DND-41 (cell line): ENCODE measurements around the gene PCNA.

Experiments used
- EZH2 ChIP-seq: IDR thresholded peaks from 3 replicates; pipeline ENCODE4 v1.6.1; 2012; ENCODE audit warnings: borderline replicate concordance, low read depth, mild to moderate bottlenecking, moderate library complexity, low read length, inconsistent platforms; ENCODE audit not compliant: severe bottlenecking
- TF ChIP-seq, protein P1 (sequence below): IDR thresholded peaks from 2 replicates; pipeline ENCODE4 v1.5.1; 2012; ENCODE audit warnings: borderline replicate concordance, low read length, moderate library complexity, mild to moderate bottlenecking; ENCODE audit not compliant: poor library complexity, severe bottlenecking; ENCODE audit errors: extremely low read depth

DNA sequence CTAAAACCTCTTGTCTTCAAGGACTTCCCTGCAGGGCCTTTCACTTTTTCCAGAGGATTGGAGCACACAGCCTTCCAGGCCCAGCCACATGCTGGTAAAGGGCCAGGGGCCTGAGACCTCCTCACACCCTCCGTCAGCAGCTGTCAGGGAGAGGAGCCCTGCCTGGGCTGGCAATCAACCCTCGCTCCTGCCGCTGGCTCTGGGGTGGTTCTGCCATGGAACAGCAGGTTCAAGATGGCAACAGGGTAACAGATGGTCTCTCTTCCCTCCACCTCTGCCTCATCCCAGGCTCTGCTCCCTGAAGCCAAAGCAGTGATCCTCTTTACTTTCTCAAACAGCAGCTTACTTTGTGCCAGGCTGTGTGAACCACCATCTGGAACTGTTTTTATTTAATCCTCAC, 23.8 kb downstream of the PCNA start:
- no peak for TF ChIP-seq EZH2
- TF ChIP-seq, protein P1, sequence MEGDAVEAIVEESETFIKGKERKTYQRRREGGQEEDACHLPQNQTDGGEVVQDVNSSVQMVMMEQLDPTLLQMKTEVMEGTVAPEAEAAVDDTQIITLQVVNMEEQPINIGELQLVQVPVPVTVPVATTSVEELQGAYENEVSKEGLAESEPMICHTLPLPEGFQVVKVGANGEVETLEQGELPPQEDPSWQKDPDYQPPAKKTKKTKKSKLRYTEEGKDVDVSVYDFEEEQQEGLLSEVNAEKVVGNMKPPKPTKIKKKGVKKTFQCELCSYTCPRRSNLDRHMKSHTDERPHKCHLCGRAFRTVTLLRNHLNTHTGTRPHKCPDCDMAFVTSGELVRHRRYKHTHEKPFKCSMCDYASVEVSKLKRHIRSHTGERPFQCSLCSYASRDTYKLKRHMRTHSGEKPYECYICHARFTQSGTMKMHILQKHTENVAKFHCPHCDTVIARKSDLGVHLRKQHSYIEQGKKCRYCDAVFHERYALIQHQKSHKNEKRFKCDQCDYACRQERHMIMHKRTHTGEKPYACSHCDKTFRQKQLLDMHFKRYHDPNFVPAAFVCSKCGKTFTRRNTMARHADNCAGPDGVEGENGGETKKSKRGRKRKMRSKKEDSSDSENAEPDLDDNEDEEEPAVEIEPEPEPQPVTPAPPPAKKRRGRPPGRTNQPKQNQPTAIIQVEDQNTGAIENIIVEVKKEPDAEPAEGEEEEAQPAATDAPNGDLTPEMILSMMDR: no peak
